DMS79 treated with DMSO at 0.1 percent for 48 hours (cell line): ENCODE measurements around the gene MLIP.
A peak's percentile ranks its signal among the peaks of the same experiment; 100 is the strongest.
"Not testable (repeated sequence)": the region's sequence is repeated elsewhere in the genome, so short reads cannot be mapped to it uniquely, and the experiment has no call there.

ENCODE experiments used
- DNase-seq: peaks from one replicate; lab custom pipeline; 2025; lab: John Stamatoyannopoulos, UW

MLIP gene

GRCh38 chr6:54217018-54217417 lies 105.8 kb downstream of the MLIP start:
- DNase-seq, result peak; percentile 27

GRCh38 chr6:54222217-54222616 lies 111.0 kb downstream of the MLIP start:
- no peak for DNase-seq

GRCh38 chr6:54232703-54233102 lies 121.5 kb downstream of the MLIP start:
- DNase-seq, result no peak

- DNase-seq, result no peak
Measured at GRCh38 chr6:54234539-54234938, 123.3 kb downstream of the MLIP start.

GRCh38 chr6:54236984-54237383 lies 125.7 kb downstream of the MLIP start:
- no peak for DNase-seq

GRCh38 chr6:54238396-54238795 lies 127.2 kb downstream of the MLIP start:
- no peak for DNase-seq

- DNase-seq, result no peak
Measured at GRCh38 chr6:54243699-54244098, 132.5 kb downstream of the MLIP start.

GRCh38 chr6:54244430-54244829 lies 133.2 kb downstream of the MLIP start:
- DNase-seq, result no peak

- no peak for DNase-seq
Measured at GRCh38 chr6:54245265-54245664, 134.0 kb downstream of the MLIP start.

- no peak for DNase-seq
Measured at GRCh38 chr6:54248319-54248718, 137.1 kb downstream of the MLIP start.

GRCh38 chr6:54248994-54249393 lies 137.8 kb downstream of the MLIP start:
- DNase-seq, result no peak

- DNase-seq, result not testable (repeated sequence)
Measured at GRCh38 chr6:54249812-54250211, 138.6 kb downstream of the MLIP start.

- no peak for DNase-seq
Measured at GRCh38 chr6:54252496-54252895, 141.3 kb downstream of the MLIP start.

GRCh38 chr6:54252916-54253315 lies 141.7 kb downstream of the MLIP start:
- DNase-seq, result no peak

GRCh38 chr6:54254886-54255285 lies 143.6 kb downstream of the MLIP start:
- no peak for DNase-seq

GRCh38 chr6:54255886-54256285 lies 144.6 kb downstream of the MLIP start:
- no peak for DNase-seq

GRCh38 chr6:54260025-54260424 lies 148.8 kb downstream of the MLIP start:
- DNase-seq, result no peak

- no peak for DNase-seq
Measured at GRCh38 chr6:54262499-54262898, 151.3 kb downstream of the MLIP start.

- no peak for DNase-seq
Measured at GRCh38 chr6:54262971-54263370, 151.7 kb downstream of the MLIP start.

GRCh38 chr6:54264581-54265272 lies 153.5 kb downstream of the MLIP start:
- no peak for DNase-seq

- DNase-seq, result no peak
Measured at GRCh38 chr6:54266400-54266923, 155.2 kb downstream of the MLIP start.

GRCh38 chr6:54267798-54268197 lies 156.6 kb downstream of the MLIP start:
- DNase-seq, result no peak

- no peak for DNase-seq
Measured at GRCh38 chr6:54273214-54273820, 162.1 kb downstream of the MLIP start.

- no peak for DNase-seq
Measured at GRCh38 chr6:54274383-54274782, 163.1 kb downstream of the MLIP start.
